Suprapubic skin (tissue), 4 donors: ENCODE measurements around the gene DCLRE1A. TPM values are rescaled to one million over a fixed set of nuclear protein-coding genes. Genes with fewer than 3 reads are reported as not detected.

Experiments
- DNase-seq, 2 donors: peaks; one replicate each; pipeline ENCODE4 v3.0.0-alpha.2; 2019; ENCODE audit warnings: low spot score in 2 of 2
- H3K27ac ChIP-seq: fragments of 200-600 bp; sonication (generic); one replicate; pipeline ENCODE4 v1.5.1; 2019
- H3K27me3 ChIP-seq: fragments of 200-600 bp; sonication (generic); one replicate; pipeline ENCODE4 v1.5.1; 2019
- H3K36me3 ChIP-seq: fragments of 200-600 bp; sonication (generic); one replicate; pipeline ENCODE4 v1.5.1; 2019
- H3K4me1 ChIP-seq: fragments of 200-600 bp; sonication (generic); one replicate; pipeline ENCODE4 v1.5.1; 2019
- H3K4me3 ChIP-seq: fragments of 200-600 bp; sonication (generic); one replicate; pipeline ENCODE4 v1.5.1; 2019; ENCODE audit warnings: mild to moderate bottlenecking
- H3K9me3 ChIP-seq: fragments of 200-600 bp; sonication (generic); one replicate; pipeline ENCODE4 v1.5.1; 2019
- EP300 ChIP-seq: sonication (generic); formaldehyde crosslinking; IDR thresholded peaks from one replicate; pipeline ENCODE4 v1.6.1; 2017; ENCODE audit warnings: antibody characterized with exemption
- POLR2A ChIP-seq, 2 donors: fragments of 450-650 bp; IDR thresholded peaks; one replicate each; pipeline ENCODE4 v1.6.1; 2017; ENCODE audit warnings: antibody characterized with exemption in 2 of 2, mild to moderate bottlenecking in 2 of 2, moderate library complexity in 2 of 2
- POLR2AphosphoS5 ChIP-seq, 3 donors: sonication (generic); formaldehyde crosslinking; IDR thresholded peaks; one replicate each; pipeline ENCODE4 v1.6.1; 2017; ENCODE audit warnings: antibody characterized with exemption in 3 of 3
- WGBS: methylation state at CpG from one replicate; pipeline ENCODE4 v1.1.5; 2018; 5-methylcytosine and 5-hydroxymethylcytosine counted together
- total RNA-seq, 4 donors: library from RNA; depleted of rRNA; stranded (reverse); fragments of >200 nt; gene quantifications; one replicate each; pipeline ENCODE4 v1.1.0, GENCODE V29; 2016
- TF ChIP-seq, protein P1 (sequence below), 2 donors: fragments of 200-600 bp in 1 of 2; fragments of 450-650 bp in 1 of 2; sonication (generic) in 1 of 2; IDR thresholded peaks; one replicate each; pipeline ENCODE4 v1.5.1; 2016 to 2019; ENCODE audit warnings: antibody characterized with exemption in 2 of 2, mild to moderate bottlenecking in 1 of 2, moderate library complexity in 1 of 2

Gene DCLRE1A
- total RNA-seq, 4 donors from 2014 or later: 3.6 to 5.2 (median 4.2) TPM

DNA sequence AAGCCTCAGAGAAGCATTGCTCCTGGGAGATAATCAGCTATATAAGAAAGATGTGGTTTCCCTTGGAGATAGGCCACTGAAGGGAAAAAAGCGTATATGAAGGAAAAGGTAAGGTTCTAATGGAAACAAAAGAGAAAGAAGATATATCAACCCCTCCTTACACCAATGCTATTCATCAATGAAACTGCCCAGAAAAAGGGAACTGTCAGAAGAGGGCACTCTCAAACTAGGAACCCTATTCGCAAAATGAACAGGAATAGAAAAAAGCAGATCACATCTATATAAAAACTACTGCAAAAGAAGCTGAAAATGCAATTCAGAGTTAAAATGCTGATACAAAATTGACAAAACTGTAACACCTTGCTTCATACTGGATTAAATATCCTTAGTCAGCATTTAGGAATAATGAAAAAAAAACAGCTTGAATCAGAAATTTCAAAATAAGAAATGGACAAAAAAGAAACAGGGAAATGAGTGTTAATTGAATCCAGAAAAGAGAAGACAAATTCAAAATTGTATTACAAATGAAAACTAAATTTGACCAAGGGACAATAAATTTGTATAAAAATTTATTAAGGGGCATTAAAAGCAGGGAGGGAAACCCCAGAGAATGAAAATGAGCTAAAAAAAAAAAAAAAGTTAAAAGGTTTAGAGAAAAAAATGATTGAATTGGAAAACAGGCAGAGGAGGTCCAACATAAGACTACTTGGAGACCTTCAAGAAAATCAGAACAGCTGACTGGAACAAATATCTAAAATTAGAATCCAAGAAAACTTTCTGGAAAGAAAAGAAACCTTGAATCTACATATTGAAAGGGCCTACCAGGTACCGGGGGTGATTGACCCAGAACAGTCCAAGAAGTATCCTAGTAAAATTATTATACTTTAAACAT is 18.5 kb upstream of the DCLRE1A start:
- no peaks in the 10 kb centered on the region for H3K4me1 ChIP-seq
- 96% methylated on average over 3 of the region's 3 CpGs for WGBS
- no peak for DNase-seq
- peaks cover 4% of the 10 kb centered on the region for H3K9me3 ChIP-seq
- no peak for TF ChIP-seq POLR2AphosphoS5 (IDR thresholded peaks at IDR 0.05)
- TF ChIP-seq, protein P1, sequence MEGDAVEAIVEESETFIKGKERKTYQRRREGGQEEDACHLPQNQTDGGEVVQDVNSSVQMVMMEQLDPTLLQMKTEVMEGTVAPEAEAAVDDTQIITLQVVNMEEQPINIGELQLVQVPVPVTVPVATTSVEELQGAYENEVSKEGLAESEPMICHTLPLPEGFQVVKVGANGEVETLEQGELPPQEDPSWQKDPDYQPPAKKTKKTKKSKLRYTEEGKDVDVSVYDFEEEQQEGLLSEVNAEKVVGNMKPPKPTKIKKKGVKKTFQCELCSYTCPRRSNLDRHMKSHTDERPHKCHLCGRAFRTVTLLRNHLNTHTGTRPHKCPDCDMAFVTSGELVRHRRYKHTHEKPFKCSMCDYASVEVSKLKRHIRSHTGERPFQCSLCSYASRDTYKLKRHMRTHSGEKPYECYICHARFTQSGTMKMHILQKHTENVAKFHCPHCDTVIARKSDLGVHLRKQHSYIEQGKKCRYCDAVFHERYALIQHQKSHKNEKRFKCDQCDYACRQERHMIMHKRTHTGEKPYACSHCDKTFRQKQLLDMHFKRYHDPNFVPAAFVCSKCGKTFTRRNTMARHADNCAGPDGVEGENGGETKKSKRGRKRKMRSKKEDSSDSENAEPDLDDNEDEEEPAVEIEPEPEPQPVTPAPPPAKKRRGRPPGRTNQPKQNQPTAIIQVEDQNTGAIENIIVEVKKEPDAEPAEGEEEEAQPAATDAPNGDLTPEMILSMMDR (IDR thresholded peaks at IDR 0.05): no peak
- TF ChIP-seq POLR2A (IDR thresholded peaks at IDR 0.05): no peak
- TF ChIP-seq EP300: no peak
- H3K27me3 ChIP-seq: no peaks in the 10 kb centered on the region
- H3K27ac ChIP-seq: no peak overlapping the region
- H3K4me3 ChIP-seq: no peak overlapping the region
- peaks cover 9% of the 10 kb centered on the region for H3K36me3 ChIP-seq

- TF ChIP-seq, protein P1 (IDR thresholded peaks at IDR 0.05): no peak
- TF ChIP-seq EP300 (no peak), POLR2A (IDR thresholded peaks at IDR 0.05) (no peak), POLR2AphosphoS5 (IDR thresholded peaks at IDR 0.05) (no peak)
- Histone ChIP-seq H3K4me3 (no peak overlapping the region), H3K4me1 (no peaks in the 10 kb centered on the region), H3K27ac (no peak overlapping the region), H3K27me3 (no peaks in the 10 kb centered on the region), H3K9me3 (peaks cover 4% of the 10 kb centered on the region), H3K36me3 (no peaks in the 10 kb centered on the region)
- WGBS: 82% methylated on average over 2 of the region's 2 CpGs
- DNase-seq: no peak
Observed at GRCh38 chr10:113869789-113870188, 15.9 kb upstream of the DCLRE1A start.

- TF ChIP-seq POLR2A (IDR thresholded peaks at IDR 0.05): no peak
- TF ChIP-seq EP300: no peak
- TF ChIP-seq, protein P1 (IDR thresholded peaks at IDR 0.05): no peak
- TF ChIP-seq POLR2AphosphoS5 (IDR thresholded peaks at IDR 0.05): no peak
- H3K4me3 ChIP-seq: no peak overlapping the region
- DNase-seq: no peak
- H3K27me3 ChIP-seq: no peaks in the 10 kb centered on the region
- no peaks in the 10 kb centered on the region for H3K36me3 ChIP-seq
- 97% methylated on average over 4 of the region's 4 CpGs for WGBS
- peaks cover 3% of the 10 kb centered on the region for H3K9me3 ChIP-seq
- H3K4me1 ChIP-seq: no peaks in the 10 kb centered on the region
- no peak overlapping the region for H3K27ac ChIP-seq
Observed at GRCh38 chr10:113867904-113868303, 14.0 kb upstream of the DCLRE1A start.

DNA sequence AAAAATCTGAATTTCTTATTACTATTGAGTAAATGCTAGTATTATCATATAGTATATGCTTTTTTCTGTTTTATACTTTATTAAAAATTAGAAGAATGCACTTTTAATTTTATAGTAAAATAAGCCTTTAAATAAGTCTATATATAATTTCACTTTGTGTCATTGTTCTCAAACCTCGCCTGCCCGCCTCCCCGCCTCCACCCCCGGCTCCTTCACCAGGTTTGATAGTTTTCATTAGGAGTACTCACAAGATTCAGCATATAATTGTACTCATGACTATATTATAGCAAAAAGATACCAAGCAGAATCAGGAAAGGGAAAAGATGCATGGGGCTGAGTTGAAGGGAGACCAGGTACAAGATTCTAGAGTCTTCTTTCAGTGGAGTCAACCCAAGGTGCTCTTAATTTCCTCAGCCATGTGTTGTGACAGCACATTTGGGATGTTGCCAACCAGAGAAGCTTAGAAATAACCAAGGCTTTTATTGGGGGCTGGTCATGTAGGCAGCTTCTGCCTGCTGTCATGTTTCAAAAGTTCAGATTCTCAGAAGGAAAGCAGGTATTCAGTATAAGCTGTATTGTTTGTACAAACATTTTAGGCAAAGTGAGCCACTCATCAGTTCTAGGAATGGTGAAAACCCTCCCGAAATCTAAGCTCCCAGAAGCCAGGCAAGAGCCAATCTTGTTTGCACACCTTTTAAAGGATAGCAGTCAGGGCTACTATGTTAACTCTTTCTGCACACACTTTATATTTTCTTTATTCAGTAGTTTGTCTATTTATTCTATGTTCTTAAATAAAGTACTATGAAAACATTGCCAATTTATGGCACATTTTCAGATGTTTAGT is 12.9 kb upstream of the DCLRE1A start:
- Histone ChIP-seq H3K36me3 (peaks cover 3% of the 10 kb centered on the region), H3K27me3 (no peaks in the 10 kb centered on the region), H3K27ac (no peak overlapping the region), H3K4me1 (no peaks in the 10 kb centered on the region), H3K4me3 (no peak overlapping the region), H3K9me3 (no peaks in the 10 kb centered on the region)
- WGBS: 98% methylated on average over 5 of the region's 5 CpGs
- no peak for DNase-seq
- TF ChIP-seq, protein P1 (IDR thresholded peaks at IDR 0.05): no peak
- TF ChIP-seq EP300 (no peak), POLR2AphosphoS5 (IDR thresholded peaks at IDR 0.05) (no peak), POLR2A (IDR thresholded peaks at IDR 0.05) (no peak)

- no peaks in the 10 kb centered on the region for H3K27me3 ChIP-seq
- H3K9me3 ChIP-seq: no peaks in the 10 kb centered on the region
- 85% methylated on average over 3 of the region's 3 CpGs for WGBS
- no peak overlapping the region for H3K4me3 ChIP-seq
- TF ChIP-seq POLR2A (IDR thresholded peaks at IDR 0.05): no peak
- TF ChIP-seq, protein P1 (IDR thresholded peaks at IDR 0.05): no peak
- no peak for TF ChIP-seq EP300
- TF ChIP-seq POLR2AphosphoS5 (IDR thresholded peaks at IDR 0.05): no peak
- no peak overlapping the region for H3K27ac ChIP-seq
- H3K4me1 ChIP-seq: no peaks in the 10 kb centered on the region
- peaks cover 11% of the 10 kb centered on the region for H3K36me3 ChIP-seq
- no peak for DNase-seq
Observed at GRCh38 chr10:113865901-113866300, 12.0 kb upstream of the DCLRE1A start.
